NCI-H510A treated with DMSO at 0.1 percent for 48 hours (cell line): ENCODE data around the gene EPS15.
"Not testable (repeated sequence)": the region's sequence is repeated elsewhere in the genome, so short reads cannot be mapped to it uniquely, and the experiment has no call there.

Experiments used
- DNase-seq: peaks from one replicate; lab custom pipeline; 2025; lab: John Stamatoyannopoulos, UW

EPS15 gene

GRCh38 chr1:51542158-51542953, 23.3 kb upstream of the EPS15 start:
- no peak for DNase-seq

- DNase-seq: no peak
These were observed 22.4 kb upstream of the EPS15 start for GRCh38 chr1:51541313-51542050.

GRCh38 chr1:51537568-51537967, 18.5 kb upstream of the EPS15 start:
- DNase-seq: no peak

GRCh38 chr1:51535006-51535592, 16.0 kb upstream of the EPS15 start:
- peak; percentile 28 for DNase-seq

- DNase-seq: no peak
These were observed 15.4 kb upstream of the EPS15 start for GRCh38 chr1:51534447-51534846.

- no peak for DNase-seq
These were observed 13.8 kb upstream of the EPS15 start for GRCh38 chr1:51532853-51533252.

- DNase-seq: not testable (repeated sequence)
These were observed 11.4 kb upstream of the EPS15 start for GRCh38 chr1:51530447-51530846.

- no peak for DNase-seq
These were observed 8.1 kb upstream of the EPS15 start for GRCh38 chr1:51527144-51527543.

GRCh38 chr1:51526248-51526647, 7.2 kb upstream of the EPS15 start:
- no peak for DNase-seq

GRCh38 chr1:51525295-51525694, 6.2 kb upstream of the EPS15 start:
- DNase-seq: no peak

- no peak for DNase-seq
These were observed 5.8 kb upstream of the EPS15 start for GRCh38 chr1:51524817-51525216.

- DNase-seq: no peak
These were observed 4.9 kb upstream of the EPS15 start for GRCh38 chr1:51523931-51524330.

- no peak for DNase-seq
These were observed 1.7 kb upstream of the EPS15 start for GRCh38 chr1:51520700-51521248.

GRCh38 chr1:51519865-51520699, 1.0 kb upstream of the EPS15 start:
- DNase-seq: no peak

- DNase-seq: no peak
These were observed 449 bp downstream of the EPS15 start for GRCh38 chr1:51518586-51519047.

GRCh38 chr1:51518033-51518585, 957 bp downstream of the EPS15 start:
- peak; percentile 66 for DNase-seq

GRCh38 chr1:51517361-51518032, 1.6 kb downstream of the EPS15 start:
- DNase-seq: no peak

- no peak for DNase-seq
These were observed 2.4 kb downstream of the EPS15 start for GRCh38 chr1:51516649-51517158.

GRCh38 chr1:51515982-51516648, 3.0 kb downstream of the EPS15 start:
- no peak for DNase-seq
